Lower leg skin (tissue), 3 donors: ENCODE measurements around the gene FGFR2.

ENCODE experiments used
- CTCF ChIP-seq, 3 donors: fragments of 450-650 bp; IDR thresholded peaks; one replicate each; pipeline ENCODE4 v1.5.1; 2016; ENCODE audit warnings: antibody characterized with exemption in 3 of 3, mild to moderate bottlenecking in 3 of 3, moderate library complexity in 2 of 3
- POLR2A ChIP-seq, 2 donors: fragments of 450-650 bp; IDR thresholded peaks; one replicate each; pipeline ENCODE4 v1.6.1; 2016 to 2017; ENCODE audit warnings: antibody characterized with exemption in 2 of 2, mild to moderate bottlenecking in 1 of 2, moderate library complexity in 1 of 2

- TF ChIP-seq CTCF (IDR thresholded peaks at IDR 0.05) (no peak), POLR2A (IDR thresholded peaks at IDR 0.05) (no peak)
These were observed 149.3 kb downstream of the FGFR2 start for GRCh38 chr10:121448766-121449421.
